Upper lobe of left lung (tissue), 6 donors: Measurements from ENCODE around the gene NLGN1. TPM values are rescaled to one million over a fixed set of nuclear protein-coding genes. Genes with fewer than 3 reads are reported as not detected.

ENCODE experiments used
- ATAC-seq, 2 donors: fragments of 200-7000 bp; cut with Tn5 transposase; one replicate each; pipeline ENCODE4 v1.9.1; 2022; ENCODE audit warnings: mild to moderate bottlenecking in 2 of 2, moderate library complexity in 2 of 2; ENCODE audit not compliant: low FRiP score in 2 of 2
- DNase-seq, 2 donors: peaks; one replicate each; pipeline ENCODE4 v3.0.0-alpha.2; 2019 to 2020
- H3K27ac ChIP-seq, 4 donors: fragments of 200-600 bp; sonication (generic); one replicate each; pipeline ENCODE4 v1.5.1; 2016 to 2019
- H3K27me3 ChIP-seq, 4 donors: fragments of 200-600 bp; sonication (generic); one replicate each; pipeline ENCODE4 v1.5.1; 2017 to 2019
- H3K36me3 ChIP-seq, 4 donors: fragments of 200-600 bp; sonication (generic); one replicate each; pipeline ENCODE4 v1.5.1; 2016 to 2019
- H3K4me1 ChIP-seq, 4 donors: fragments of 200-600 bp; sonication (generic); one replicate each; pipeline ENCODE4 v1.5.1; 2018 to 2019
- H3K4me3 ChIP-seq, 4 donors: fragments of 200-600 bp; sonication (generic); one replicate each; pipeline ENCODE4 v1.5.1; 2017 to 2019; ENCODE audit warnings: mild to moderate bottlenecking in 2 of 4, moderate library complexity in 1 of 4
- H3K9me3 ChIP-seq, 4 donors: fragments of 200-600 bp; sonication (generic); one replicate each; pipeline ENCODE4 v1.5.1; 2018 to 2019
- CTCF ChIP-seq, 6 experiments: fragments of 450-650 bp in 4 of 6; fragments of 200-600 bp in 2 of 6; sonication (generic) in 2 of 6; IDR thresholded peaks; one replicate each; pipeline ENCODE4 v1.5.1; 2016 to 2019; ENCODE audit warnings: antibody characterized with exemption in 6 of 6
- EP300 ChIP-seq, 4 donors: sonication (generic); formaldehyde crosslinking; IDR thresholded peaks; one replicate each; pipeline ENCODE4 v1.5.1; 2017; ENCODE audit warnings: antibody characterized with exemption in 4 of 4, control low read depth in 2 of 4
- POLR2A ChIP-seq, 4 donors: fragments of 450-650 bp; IDR thresholded peaks; one replicate each; pipeline ENCODE4 v1.5.1; 2016 to 2017; ENCODE audit warnings: antibody characterized with exemption in 4 of 4, mild to moderate bottlenecking in 2 of 4
- POLR2AphosphoS5 ChIP-seq, 2 donors: sonication (generic); formaldehyde crosslinking; IDR thresholded peaks; one replicate each; pipeline ENCODE4 v1.5.1; 2017; ENCODE audit warnings: antibody characterized with exemption in 2 of 2
- WGBS, 2 donors: methylation state at CpG; one replicate each; pipeline ENCODE4 v1.1.5; 2017 to 2018; 5-methylcytosine and 5-hydroxymethylcytosine counted together
- total RNA-seq, 6 donors: library from RNA; depleted of rRNA in 4 of 6; stranded (reverse); fragments of >200 nt in 4 of 6; gene quantifications; one replicate each; pipeline versions ENCODE4 v1.1.0 to v1.2.1, GENCODE V29; 2016 to 2021
- donor health status: DM: no; HTN: no; CAD: no; lungs with moderate emphysema.
- donor health status: DM: no; HTN: yes; CAD: no; lungs with severe emphysema.

NLGN1 gene
- total RNA-seq, 6 donors from 2014 or later, result under 0.01 to 3.5 (median 1.9) TPM

GRCh38 chr3:173622166-173622565 is 224.6 kb downstream of the NLGN1 start:
- no peaks in the 10 kb centered on the region for H3K4me1 ChIP-seq
- DNase-seq (no peak), ATAC-seq (no peak)
- H3K36me3 ChIP-seq, result no peaks in the 10 kb centered on the region
- H3K4me3 ChIP-seq, result no peak overlapping the region
- TF ChIP-seq POLR2AphosphoS5 (IDR thresholded peaks at IDR 0.05) (no peak), POLR2A (IDR thresholded peaks at IDR 0.05) (no peak), EP300 (IDR thresholded peaks at IDR 0.05) (no peak), CTCF (IDR thresholded peaks at IDR 0.05) (no peak)
- no peak overlapping the region for H3K27ac ChIP-seq
- H3K27me3 ChIP-seq, result no peaks in the 10 kb centered on the region
- WGBS, 2 donors, result 91 to 93% methylated on average over 1 of the region's 1 CpG
- no peaks in the 10 kb centered on the region for H3K9me3 ChIP-seq

GRCh38 chr3:173624086-173624485 is 226.5 kb downstream of the NLGN1 start:
- Histone ChIP-seq H3K4me3 (no peak overlapping the region), H3K36me3 (no peaks in the 10 kb centered on the region), H3K4me1 (no peaks in the 10 kb centered on the region), H3K27me3 (no peaks in the 10 kb centered on the region), H3K27ac (no peak overlapping the region), H3K9me3 (no peaks in the 10 kb centered on the region)
- 82 to 83% methylated on average over 3 of the region's 3 CpGs for WGBS, 2 donors
- TF ChIP-seq POLR2A (IDR thresholded peaks at IDR 0.05) (no peak), CTCF (IDR thresholded peaks at IDR 0.05) (no peak), EP300 (IDR thresholded peaks at IDR 0.05) (no peak), POLR2AphosphoS5 (IDR thresholded peaks at IDR 0.05) (no peak)
- ATAC-seq (no peak), DNase-seq (no peak)

GRCh38 chr3:173630849-173631248 is 233.3 kb downstream of the NLGN1 start:
- no peaks in the 10 kb centered on the region for H3K9me3 ChIP-seq
- 94% methylated on average over 2 of the region's 2 CpGs for WGBS, 2 donors
- no peak overlapping the region for H3K27ac ChIP-seq
- no peaks in the 10 kb centered on the region for H3K36me3 ChIP-seq
- H3K4me1 ChIP-seq, result no peaks in the 10 kb centered on the region
- TF ChIP-seq POLR2A (IDR thresholded peaks at IDR 0.05) (no peak), POLR2AphosphoS5 (IDR thresholded peaks at IDR 0.05) (no peak), CTCF (IDR thresholded peaks at IDR 0.05) (no peak), EP300 (IDR thresholded peaks at IDR 0.05) (no peak)
- ATAC-seq (no peak), DNase-seq (no peak)
- no peaks in the 10 kb centered on the region for H3K27me3 ChIP-seq
- no peak overlapping the region for H3K4me3 ChIP-seq

- Histone ChIP-seq H3K4me3 (no peak overlapping the region), H3K27ac (no peak overlapping the region), H3K4me1 (no peaks in the 10 kb centered on the region), H3K27me3 (no peaks in the 10 kb centered on the region), H3K36me3 (no peaks in the 10 kb centered on the region), H3K9me3 (no peaks in the 10 kb centered on the region)
- TF ChIP-seq CTCF (IDR thresholded peaks at IDR 0.05), result no peak
- TF ChIP-seq POLR2A (IDR thresholded peaks at IDR 0.05), result no peak
- TF ChIP-seq POLR2AphosphoS5 (IDR thresholded peaks at IDR 0.05), result no peak
- ATAC-seq (no peak), DNase-seq (no peak)
Observed at GRCh38 chr3:173632945-173633344, 235.4 kb downstream of the NLGN1 start.

- no peak for TF ChIP-seq POLR2AphosphoS5 (IDR thresholded peaks at IDR 0.05)
- TF ChIP-seq CTCF (IDR thresholded peaks at IDR 0.05), result no peak
- TF ChIP-seq POLR2A (IDR thresholded peaks at IDR 0.05), result no peak
- TF ChIP-seq EP300 (IDR thresholded peaks at IDR 0.05), result no peak
- no peaks in the 10 kb centered on the region for H3K9me3 ChIP-seq
- H3K4me1 ChIP-seq, result no peaks in the 10 kb centered on the region
- no peak overlapping the region for H3K27ac ChIP-seq
- H3K27me3 ChIP-seq, result no peaks in the 10 kb centered on the region
- no peak for DNase-seq
- H3K4me3 ChIP-seq, result no peak overlapping the region
- H3K36me3 ChIP-seq, result no peaks in the 10 kb centered on the region
- 81 to 82% methylated on average over 6 of the region's 6 CpGs for WGBS, 2 donors
- ATAC-seq, result no peak
Observed at GRCh38 chr3:173635826-173636225, 238.3 kb downstream of the NLGN1 start.
